IMR-90 (cell line): ENCODE measurements around the gene CFAP45. TPM values are rescaled to one million over a fixed set of nuclear protein-coding genes. Genes with fewer than 3 reads are reported as not detected.

Experiments used
- ATAC-seq: fragments of 200-7000 bp; cut with Tn5 transposase; 2 replicates; pipeline ENCODE4 v1.9.1; 2020; ENCODE audit warnings: low read depth, mild to moderate bottlenecking, moderate library complexity
- BruUV-seq: library from RNA; stranded (reverse); fragments of 400-500 nt; replicated peaks from 2 replicates; lab custom pipeline; 2021; lab: Mats Ljungman, UMichigan
- CTCF ChIA-PET: fragments of 300-600 bp; formaldehyde crosslinking; extraction: SDS; loops from one replicate; lab custom pipeline; 2021; ENCODE audit warnings: antibody characterized with exemption; lab: Yijun Ruan, JAX
- POLR2A ChIA-PET: fragments of 300-600 bp; sonication (Branson Sonifier 250); formaldehyde crosslinking; loops from one replicate; lab custom pipeline; 2022; ENCODE audit warnings: antibody characterized with exemption; ENCODE audit not compliant: unreplicated experiment; lab: Charles Lee
- DNase-seq: peaks from one replicate; pipeline ENCODE4 v3.0.0; 2013
- H2AFZ ChIP-seq: replicated peaks from 2 replicates; pipeline ENCODE3; 2013; ENCODE audit warnings: low read length, mild to moderate bottlenecking; ENCODE audit not compliant: poor library complexity
- H2AK5ac ChIP-seq: 2 replicates; pipeline ENCODE4 v1.6.1; 2013; ENCODE audit warnings: low read depth, low read length, inconsistent platforms
- H2AK9ac ChIP-seq: replicated peaks from 2 replicates; pipeline ENCODE3; 2013; ENCODE audit warnings: mild to moderate bottlenecking, low read depth, low read length, moderate library complexity; ENCODE audit not compliant: poor library complexity
- H2BK120ac ChIP-seq: 2 replicates; pipeline ENCODE4 v1.6.1; 2013; ENCODE audit warnings: low read depth, low read length, inconsistent platforms
- H2BK15ac ChIP-seq: 3 replicates; pipeline ENCODE4 v1.6.1; 2013; ENCODE audit warnings: low read depth, low read length, inconsistent platforms
- H2BK20ac ChIP-seq: 2 replicates; pipeline ENCODE4 v1.6.1; 2013; ENCODE audit warnings: low read depth, mild to moderate bottlenecking, inconsistent platforms, low read length, moderate library complexity
- H2BK5ac ChIP-seq: 2 replicates; pipeline ENCODE4 v1.6.1; 2013; ENCODE audit warnings: mild to moderate bottlenecking, low read depth, low read length, inconsistent platforms; ENCODE audit not compliant: poor library complexity, severe bottlenecking
- H3K14ac ChIP-seq: replicated peaks from 2 replicates; pipeline ENCODE4 v1.6.1; 2013; ENCODE audit warnings: low read depth, low read length, inconsistent platforms
- H3K18ac ChIP-seq: 2 replicates; pipeline ENCODE4 v1.6.1; 2013; ENCODE audit warnings: low read depth, low read length, control low read depth
- H3K23ac ChIP-seq: 2 replicates; pipeline ENCODE4 v1.6.1; 2013; ENCODE audit warnings: low read depth, low read length, inconsistent platforms
- H3K27ac ChIP-seq: 2 replicates; pipeline ENCODE4 v1.5.1; 2013; ENCODE audit warnings: mild to moderate bottlenecking, control low read depth, low read length; ENCODE audit not compliant: insufficient read depth
- H3K27me3 ChIP-seq: 2 replicates; pipeline ENCODE4 v1.6.1; 2013; ENCODE audit warnings: low read length; ENCODE audit not compliant: control insufficient read depth, insufficient read depth
- H3K36me3 ChIP-seq: 2 replicates; pipeline ENCODE4 v1.6.1; 2013; ENCODE audit warnings: low read length, mixed read lengths; ENCODE audit not compliant: control insufficient read depth, insufficient read depth
- H3K4ac ChIP-seq: 2 replicates; pipeline ENCODE4 v1.6.1; 2013; ENCODE audit warnings: low read depth, low read length, inconsistent platforms
- H3K4me1 ChIP-seq: 2 replicates; pipeline ENCODE4 v1.6.1; 2013; ENCODE audit warnings: low read length, mixed read lengths; ENCODE audit not compliant: control insufficient read depth, insufficient read depth
- H3K4me2 ChIP-seq: 2 replicates; pipeline ENCODE4 v1.6.1; 2013; ENCODE audit warnings: low read depth, mild to moderate bottlenecking, control low read depth, low read length, moderate library complexity
- H3K4me3 ChIP-seq: 2 replicates; pipeline ENCODE4 v1.5.1; 2013; ENCODE audit warnings: low read depth, mild to moderate bottlenecking, control low read depth, low read length, moderate library complexity; ENCODE audit not compliant: insufficient read depth
- H3K56ac ChIP-seq: 2 replicates; pipeline ENCODE4 v1.6.1; 2013; ENCODE audit warnings: low read length, inconsistent platforms; ENCODE audit not compliant: insufficient read depth; ENCODE audit errors: extremely low read depth
- H3K79me1 ChIP-seq, 2 experiments: 2 replicates each; pipeline ENCODE4 v1.6.1; 2013; ENCODE audit warnings: low read length in 2 of 2, inconsistent platforms in 1 of 2, low read depth in 1 of 2
- H3K9ac ChIP-seq: 2 replicates; pipeline ENCODE4 v1.6.1; 2013; ENCODE audit warnings: low read depth, low read length, control low read depth
- H3K9me1 ChIP-seq: 2 replicates; pipeline ENCODE4 v1.6.1; 2013; ENCODE audit warnings: low read length, inconsistent platforms; ENCODE audit not compliant: insufficient read depth
- H3K9me3 ChIP-seq: 2 replicates; pipeline ENCODE4 v1.6.1; 2013; ENCODE audit warnings: low read length; ENCODE audit not compliant: control insufficient read depth, insufficient read depth
- H4K20me1 ChIP-seq: 2 replicates; pipeline ENCODE4 v1.6.1; 2013; ENCODE audit warnings: low read length, inconsistent platforms; ENCODE audit not compliant: insufficient read depth
- H4K5ac ChIP-seq: 2 replicates; pipeline ENCODE4 v1.6.1; 2013; ENCODE audit warnings: mild to moderate bottlenecking, low read depth, low read length, control low read depth
- H4K8ac ChIP-seq, 2 experiments: 2 replicates each; pipeline ENCODE4 v1.6.1; 2013; ENCODE audit warnings: low read depth in 2 of 2, low read length in 2 of 2, control low read depth in 1 of 2, inconsistent platforms in 1 of 2
- H4K91ac ChIP-seq: 2 replicates; pipeline ENCODE4 v1.6.1; 2013; ENCODE audit warnings: low read depth, low read length, inconsistent platforms; ENCODE audit not compliant: insufficient read depth
- CEBPB ChIP-seq: IDR thresholded peaks from 2 replicates; pipeline ENCODE4 v1.6.1; 2012; ENCODE audit warnings: low read depth, low read length, improper control_type of control experiment
- CTCF ChIP-seq: conservative IDR thresholded peaks from 2 replicates; pipeline ENCODE4 v1.5.1; 2012; ENCODE audit warnings: mild to moderate bottlenecking, low read depth, low read length, improper control_type of control experiment
- FOS ChIP-seq: fragments of 150-350 bp; IDR thresholded peaks from 2 replicates; pipeline ENCODE4 v1.6.1; 2016; ENCODE audit warnings: low read depth, low read length
- MAFK ChIP-seq: IDR thresholded peaks from 2 replicates; pipeline ENCODE4 v1.6.1; 2012; ENCODE audit warnings: low read depth, low read length, improper control_type of control experiment
- MXI1 ChIP-seq: IDR thresholded peaks from 2 replicates; pipeline ENCODE4 v1.6.1; 2012; ENCODE audit warnings: low read depth, mild to moderate bottlenecking, low read length, moderate library complexity, borderline replicate concordance
- RFX5 ChIP-seq: IDR thresholded peaks from 2 replicates; pipeline ENCODE4 v1.8.0; 2012; ENCODE audit warnings: low read depth, mild to moderate bottlenecking, low read length, moderate library complexity
- WGBS, 2 experiments: methylation state at CpG; one replicate each; pipeline versions ENCODE4 v1.1.5 to v1.1.7; 2013; ENCODE audit warnings: missing lambda C conversion rate in 2 of 2; ENCODE audit not compliant: insufficient read length in 1 of 2; ENCODE audit errors: extremely low coverage in 2 of 2; 5-methylcytosine and 5-hydroxymethylcytosine counted together
- dilution Hi-C: fragments of 300-500 bp; cut with HindIII; formaldehyde crosslinking; loops from one replicate; pipeline ENCODE4 v1.14.3; 2018; ENCODE audit warnings: low sequenced_read_pairs; ENCODE audit not compliant: unreplicated experiment
- in situ Hi-C: fragments of 300-500 bp; cut with MboI; formaldehyde crosslinking; loops from 3 replicates; pipeline ENCODE4 v1.14.3; 2019; ENCODE audit warnings: low sequenced_read_pairs, inconsistent platforms, mixed read lengths
- intact Hi-C: fragments of 100-400 bp; cut with micrococcal nuclease; formaldehyde crosslinking; loops from 2 replicates; pipeline ENCODE4 v1.10.0; 2022
- polyA plus RNA-seq, 3 experiments: library from polyadenylated mRNA; depleted of rRNA; stranded (reverse); fragments of >200 nt; gene quantifications; 2 replicates each; pipeline ENCODE4 v1.2.3, GENCODE V29; 2012; ENCODE audit warnings: low replicate concordance in 1 of 3
- total RNA-seq: library from RNA; depleted of rRNA; stranded (reverse); fragments of >200 nt; gene quantifications from 2 replicates; pipeline ENCODE4 v1.2.3, GENCODE V29; 2012

The CFAP45 gene
- total and polyA plus RNA-seq, 2 of the 4 experiments (the other 2 are of a cell fraction): 0.51 to 0.72 TPM

- TF ChIP-seq MAFK: no peak
These were observed 39.1 kb upstream of the CFAP45 start (continued) for GRCh38 chr1:159938905-159939677.

GRCh38 chr1:159938211-159938852 is 38.4 kb upstream of the CFAP45 start:
- no peaks in the 10 kb centered on the region for H3K79me1 ChIP-seq
- H2AK5ac ChIP-seq: no peak overlapping the region
- intact Hi-C loops (no loop called here), in situ Hi-C loops (loop anchor here (5.0 to 10.0 kb wide), 2 partner anchors 69 to 436 kb away; no protein-coding TSS in a partner anchor), dilution Hi-C loops (no loop called here)
- H2AFZ ChIP-seq: no peak overlapping the region
- no TSS peak for BruUV-seq
- H4K8ac ChIP-seq: no peak overlapping the region
- H2BK5ac ChIP-seq: no peak overlapping the region
- no peak overlapping the region for H3K27ac ChIP-seq
- H2BK20ac ChIP-seq: no peak overlapping the region
- H3K4me1 ChIP-seq: no peaks in the 10 kb centered on the region
- H3K9me1 ChIP-seq: no peaks in the 10 kb centered on the region
- no peak overlapping the region for H3K4me3 ChIP-seq
- H3K4ac ChIP-seq: no peak overlapping the region
- POLR2A ChIA-PET: no interaction called here
- no peak overlapping the region for H2AK9ac ChIP-seq
- no peak overlapping the region for H2BK120ac ChIP-seq
- H3K9me3 ChIP-seq: no peaks in the 10 kb centered on the region
- no peak for DNase-seq
- TF ChIP-seq CTCF (no peak), FOS (no peak), RFX5 (no peak), CEBPB (no peak), MXI1 (no peak)
- no peaks in the 10 kb centered on the region for H3K36me3 ChIP-seq
- CTCF ChIA-PET: interaction anchor here (6.4 kb wide), 1 partner anchor 68 kb away, joined by 48 read pairs; no protein-coding TSS in a partner anchor
- ATAC-seq: no peak
- H3K4me2 ChIP-seq: no peak overlapping the region
- no peak overlapping the region for H4K5ac ChIP-seq
- no peak overlapping the region for H3K23ac ChIP-seq
- no peak overlapping the region for H4K91ac ChIP-seq
- H4K20me1 ChIP-seq: no peaks in the 10 kb centered on the region
- no peak overlapping the region for H3K18ac ChIP-seq
- no peak overlapping the region for H3K14ac ChIP-seq
- WGBS, 2 experiments: no CpG with 5 or more reads among the region's 7 CpGs
- no peak overlapping the region for H2BK15ac ChIP-seq
- H3K27me3 ChIP-seq: peaks cover 56% of the 10 kb centered on the region
- no peak overlapping the region for H3K56ac ChIP-seq
- no peak overlapping the region for H3K9ac ChIP-seq
